ENCODE data around the gene KIAA1328.
A peak's percentile ranks its signal among the peaks of the same experiment; 100 is the strongest.
"Not testable (repeated sequence)": the region's sequence is repeated elsewhere in the genome, so short reads cannot be mapped to it uniquely, and the experiment has no call there.

The KIAA1328 gene

DNA sequence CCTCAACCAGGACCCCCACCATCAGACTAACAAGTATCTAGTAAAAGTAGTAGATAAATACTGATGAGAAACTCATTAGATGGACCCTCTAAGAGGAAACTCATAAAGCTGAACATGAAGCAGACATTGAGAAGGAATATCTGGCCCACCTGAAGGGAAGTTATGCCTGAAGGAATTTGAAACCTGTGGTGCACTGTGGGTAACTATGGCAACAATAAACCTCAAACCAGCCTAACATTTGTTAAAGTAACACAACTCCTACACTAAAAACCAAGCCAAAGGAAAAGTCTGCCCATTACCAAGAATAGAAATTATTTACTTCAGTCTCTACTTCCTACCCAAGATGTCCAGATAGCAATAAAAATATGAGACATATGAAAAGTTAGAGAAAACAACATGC is 43.4 kb downstream of the KIAA1328 start:
- DNase-seq = no peak
- intact Hi-C loops (cut with DNase I) = no loop called here

DNA sequence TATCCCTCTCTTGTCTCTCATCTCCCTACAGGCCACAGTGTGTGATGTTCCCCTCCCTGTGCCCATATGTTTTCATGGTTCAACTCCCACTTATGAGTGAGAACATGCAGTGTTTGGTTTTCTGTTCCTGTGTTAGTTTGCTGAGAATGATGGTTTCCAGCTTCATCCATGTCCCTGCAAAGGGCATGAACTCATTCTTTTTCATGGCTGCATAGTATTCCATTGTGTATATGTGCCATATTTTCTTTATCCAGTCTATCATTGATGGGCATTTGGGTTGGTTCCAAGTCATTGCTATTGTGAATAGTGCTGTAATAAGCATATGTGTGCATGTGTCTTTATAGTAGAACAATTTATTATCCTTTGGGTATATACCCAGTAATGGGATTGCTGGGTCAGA is 44.9 kb downstream of the KIAA1328 start:
- DNase-seq; intact Hi-C loops (cut with DNase I): not testable (repeated sequence)

DNA sequence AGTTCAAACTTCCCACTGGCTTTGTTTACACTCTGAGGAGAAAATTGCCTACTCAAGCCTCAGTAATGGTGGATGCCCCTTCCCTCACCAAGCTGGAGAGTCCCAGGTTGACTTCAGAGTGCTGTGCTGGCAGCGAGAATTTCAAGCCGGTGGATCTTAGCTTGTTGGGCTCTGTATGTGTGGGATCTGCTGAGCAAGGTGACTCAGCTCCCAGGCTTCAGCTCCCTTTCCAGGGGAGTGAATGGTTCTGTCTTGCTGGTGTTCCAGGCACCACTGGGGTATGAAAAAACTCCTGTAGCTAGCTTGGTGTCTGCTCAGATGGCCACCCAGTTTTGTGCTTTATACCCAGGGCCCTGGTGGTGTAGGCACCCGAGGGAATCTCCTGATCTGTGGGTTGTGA is 50.9 kb downstream of the KIAA1328 start:
- DNase-seq = peak in 1 of 10 donors; percentile 50
- intact Hi-C loops (cut with DNase I) = not testable (repeated sequence)

DNA sequence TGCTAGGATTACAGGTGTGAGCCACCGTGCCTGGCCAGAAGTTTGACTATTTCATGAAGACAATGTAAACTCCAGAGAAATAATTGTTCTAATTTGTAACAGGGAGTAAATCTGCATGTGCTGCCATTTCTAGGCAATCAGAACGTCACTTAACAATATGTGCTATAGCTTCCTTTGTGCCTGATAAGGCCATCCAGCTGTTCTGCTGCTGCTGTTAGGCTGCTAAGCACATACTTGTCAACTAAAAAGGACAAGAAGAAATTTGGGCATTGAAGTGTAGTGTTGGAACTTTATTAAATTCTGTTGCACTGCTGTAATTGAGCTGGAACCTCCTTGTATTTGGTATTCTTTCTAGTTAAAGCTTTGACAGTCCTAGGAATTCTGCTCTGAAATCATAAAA is 57.1 kb downstream of the KIAA1328 start:
- no peak for DNase-seq
- intact Hi-C loops (cut with DNase I) = no loop called here

DNA sequence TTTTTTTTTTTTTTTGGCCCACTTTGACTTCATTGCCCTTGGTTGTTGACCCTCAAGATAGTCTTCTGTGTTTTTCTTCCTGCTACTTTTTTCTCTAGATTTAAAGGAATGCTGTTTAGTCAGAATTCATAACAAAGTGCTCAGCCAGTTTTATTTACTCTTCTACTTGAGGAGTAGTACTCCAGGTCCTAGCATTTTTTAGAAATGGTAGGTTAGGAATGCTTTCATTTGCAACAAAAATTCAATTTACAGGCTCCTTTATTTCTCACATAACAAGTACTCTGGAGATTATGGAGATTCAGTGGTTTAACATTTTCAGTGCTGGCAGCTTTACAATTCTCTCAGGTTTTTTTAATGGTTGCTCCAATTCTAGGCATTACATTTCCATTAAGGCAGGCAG is 58.2 kb downstream of the KIAA1328 start:
- intact Hi-C loops (cut with DNase I) = no loop called here
- no peak for DNase-seq

DNA sequence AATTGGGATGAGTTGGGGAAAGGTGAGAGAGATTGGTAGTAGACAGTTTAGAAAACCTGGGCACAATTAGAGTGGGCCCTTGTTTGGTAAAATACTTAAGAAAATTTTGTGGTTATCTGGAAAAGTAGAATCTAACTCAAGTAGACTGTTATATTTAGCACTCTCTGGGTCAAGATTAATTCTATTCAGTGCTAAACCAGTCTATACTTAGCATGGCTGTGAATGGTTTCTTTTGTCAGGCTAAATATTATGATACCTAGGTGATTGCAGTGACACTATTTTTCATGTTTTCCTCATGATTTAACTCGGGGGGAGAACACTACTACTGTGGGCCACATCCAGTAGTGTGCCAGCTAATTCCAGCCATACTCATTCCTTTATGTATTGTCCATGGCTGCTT is 58.9 kb downstream of the KIAA1328 start:
- intact Hi-C loops (cut with DNase I) = no loop called here

DNA sequence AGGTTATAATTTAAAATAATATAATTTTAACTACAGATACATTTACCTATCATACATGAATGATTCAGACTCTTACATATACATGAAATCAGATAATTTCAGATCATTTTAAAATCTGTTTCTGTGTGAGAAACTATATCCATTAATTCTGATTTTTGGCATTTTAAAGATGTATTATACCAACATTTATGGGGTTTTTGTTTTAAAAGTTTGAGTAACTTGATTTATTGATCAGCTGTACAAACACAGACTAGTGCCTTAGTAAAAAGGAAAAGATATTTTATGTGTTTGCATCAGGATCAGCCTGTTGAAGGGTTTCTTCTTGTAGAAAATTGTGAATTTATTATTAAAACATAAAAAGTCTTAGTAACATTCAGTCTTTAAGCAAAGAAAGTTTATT is 59.9 kb downstream of the KIAA1328 start:
- intact Hi-C loops (cut with DNase I) = no loop called here
- DNase-seq = no peak

More for the DNA sequence above, 58.9 kb downstream of the KIAA1328 start:
- DNase-seq = no peak

DNA sequence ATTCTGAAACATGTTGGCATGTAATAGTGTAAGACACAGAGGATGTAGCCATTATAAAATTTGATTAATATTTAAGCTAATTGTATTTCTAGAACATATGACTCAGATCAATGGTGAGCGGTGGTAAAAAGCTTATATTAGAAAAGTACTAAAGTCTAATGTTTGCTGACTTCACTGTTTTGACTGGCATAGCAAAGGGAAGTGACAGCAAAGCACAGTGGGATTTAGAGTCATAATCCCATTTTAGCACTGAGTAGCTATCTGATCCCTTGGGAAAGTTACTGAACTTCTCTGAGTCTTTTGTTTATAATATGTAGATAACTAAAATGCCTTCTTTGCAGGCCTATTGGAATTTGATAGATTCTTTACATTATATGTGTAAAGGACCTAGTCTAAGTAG is 60.4 kb downstream of the KIAA1328 start:
- intact Hi-C loops (cut with DNase I) = no loop called here
- DNase-seq = no peak

DNA sequence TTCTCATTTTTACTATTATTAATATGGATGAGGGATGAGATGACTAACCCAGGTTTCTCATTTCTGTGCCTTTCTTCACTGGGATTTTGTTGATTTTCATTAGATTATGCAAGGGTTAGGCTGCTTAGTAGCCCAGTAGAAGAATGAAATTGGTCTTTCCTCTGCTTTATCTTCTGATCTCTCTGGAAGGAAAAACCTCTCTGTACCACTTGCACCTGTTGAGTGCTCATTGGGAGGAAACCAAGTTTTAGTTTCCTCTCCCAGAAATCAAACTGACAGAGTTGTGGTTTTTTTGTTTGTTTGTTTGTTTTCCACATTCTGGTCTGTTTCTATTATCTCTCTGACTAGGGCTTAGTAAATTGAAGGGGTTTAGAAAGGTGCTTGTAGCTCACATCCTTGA is 60.8 kb downstream of the KIAA1328 start:
- DNase-seq = no peak
- intact Hi-C loops (cut with DNase I) = no loop called here

DNA sequence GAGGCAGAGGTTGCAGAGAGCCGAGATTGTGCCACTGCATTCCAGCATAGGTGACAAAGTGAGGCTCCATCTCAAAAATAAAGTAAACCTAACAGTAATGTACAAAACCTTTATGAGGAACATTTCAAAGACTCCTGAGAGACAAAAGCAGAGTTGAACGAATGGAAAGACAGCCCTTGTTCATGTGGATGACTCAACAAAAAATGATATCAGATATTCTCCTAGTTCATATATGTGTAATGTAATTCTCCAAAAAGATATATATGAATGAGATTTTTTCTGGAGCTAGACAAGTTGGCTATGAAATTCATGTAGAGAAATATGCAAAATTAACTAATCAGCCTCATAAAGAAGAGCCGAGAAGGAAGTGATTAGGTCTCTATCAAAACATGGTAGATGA is 61.7 kb downstream of the KIAA1328 start:
- DNase-seq = no peak
- intact Hi-C loops (cut with DNase I) = no loop called here

DNA sequence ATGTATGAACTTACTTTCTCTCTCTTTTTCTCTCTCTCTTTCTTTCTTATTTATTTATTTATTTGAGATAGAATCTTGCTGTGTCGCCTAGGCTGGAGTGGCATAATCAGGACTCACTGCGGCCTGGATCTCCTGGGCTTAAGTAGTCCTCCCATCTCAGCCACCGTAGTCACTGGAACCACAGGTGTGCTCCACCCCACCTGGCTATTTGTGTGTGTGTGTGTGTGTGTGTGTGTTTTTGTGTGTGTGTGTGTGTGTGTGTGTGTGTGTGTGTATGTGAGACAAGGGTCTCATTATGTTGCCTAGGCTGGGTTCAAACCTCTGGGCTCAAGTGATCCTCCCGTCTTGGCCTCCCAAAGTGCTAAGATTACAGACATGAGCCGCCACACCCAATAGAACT is 64.3 kb downstream of the KIAA1328 start:
- intact Hi-C loops (cut with DNase I) = no loop called here
- no peak for DNase-seq

DNA sequence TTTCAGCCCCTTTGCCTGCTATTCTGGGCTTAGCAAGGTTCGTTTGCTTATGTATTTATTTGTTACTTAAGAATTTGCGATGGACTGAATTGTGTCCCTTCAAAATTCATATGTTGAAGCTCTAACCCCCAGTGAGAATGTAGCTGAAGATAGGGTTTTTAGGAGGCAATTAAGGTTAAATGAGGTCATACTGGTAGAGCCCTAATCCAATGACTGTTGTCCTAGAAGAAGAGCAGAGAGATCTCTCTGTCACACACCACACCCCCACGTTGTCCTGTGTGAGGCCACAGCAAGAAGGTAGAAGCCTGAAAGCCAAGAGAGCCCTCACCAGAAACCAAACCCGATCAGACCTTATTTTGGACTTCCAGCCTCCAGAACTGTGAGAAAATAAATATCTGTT is 66.7 kb downstream of the KIAA1328 start:
- intact Hi-C loops (cut with DNase I) = no loop called here
- DNase-seq = no peak

DNA sequence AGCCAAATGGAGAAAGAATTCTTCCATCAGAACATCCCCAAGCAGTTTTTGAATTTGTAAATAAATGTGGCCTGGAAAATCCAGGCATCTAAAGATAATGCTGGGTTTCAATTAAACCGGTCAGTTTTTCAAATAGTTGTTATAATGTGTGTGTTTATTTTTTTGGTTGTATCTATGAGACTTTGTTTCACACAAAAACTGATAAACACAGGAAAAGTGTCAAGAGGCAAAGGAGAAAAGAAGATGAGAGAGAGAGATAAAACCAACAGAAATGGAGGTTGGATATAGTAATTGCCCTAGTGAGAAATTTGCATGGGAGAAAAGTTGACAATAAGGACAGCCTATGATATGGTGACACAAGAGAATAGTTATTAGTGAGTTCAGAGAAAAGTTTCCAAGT is 68.3 kb downstream of the KIAA1328 start:
- intact Hi-C loops (cut with DNase I) = no loop called here
- no peak for DNase-seq

DNA sequence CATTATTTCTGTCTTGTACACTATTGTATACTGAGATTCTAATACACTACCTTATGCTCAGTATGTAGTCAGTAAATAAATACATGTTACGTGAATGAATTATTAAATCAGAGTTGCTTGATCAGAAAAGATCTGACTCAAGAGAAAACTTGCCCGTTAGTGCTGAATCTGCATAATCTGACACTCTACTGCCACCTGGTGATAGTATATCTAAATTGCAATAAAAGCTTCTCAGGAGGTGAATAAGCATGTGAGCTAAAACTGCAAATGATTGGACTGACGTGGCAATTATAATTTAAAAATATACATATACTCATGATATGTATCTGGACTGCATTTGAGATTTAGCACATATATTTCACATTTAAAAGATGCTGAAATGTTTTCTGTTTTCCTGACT is 70.4 kb downstream of the KIAA1328 start:
- DNase-seq = no peak
- intact Hi-C loops (cut with DNase I) = no loop called here

DNA sequence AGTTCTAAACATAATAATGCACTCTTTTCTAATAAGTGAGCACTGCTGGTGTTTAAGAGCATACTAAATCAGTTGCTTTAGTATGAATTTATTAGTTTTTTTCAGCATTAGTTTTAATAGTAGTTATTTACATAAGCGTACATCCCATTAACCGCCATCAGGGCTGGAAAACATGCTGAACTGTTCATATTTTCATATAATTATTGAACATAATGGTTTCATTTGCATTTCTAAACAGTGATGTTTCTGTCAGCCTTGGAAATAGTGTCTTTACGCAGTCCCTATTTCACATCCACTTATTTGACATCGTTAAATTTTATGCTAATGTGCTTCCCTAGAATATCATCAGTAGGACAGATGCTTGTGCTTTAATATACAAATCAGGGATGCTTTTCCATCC is 71.5 kb downstream of the KIAA1328 start:
- DNase-seq = no peak
- intact Hi-C loops (cut with DNase I) = no loop called here

DNA sequence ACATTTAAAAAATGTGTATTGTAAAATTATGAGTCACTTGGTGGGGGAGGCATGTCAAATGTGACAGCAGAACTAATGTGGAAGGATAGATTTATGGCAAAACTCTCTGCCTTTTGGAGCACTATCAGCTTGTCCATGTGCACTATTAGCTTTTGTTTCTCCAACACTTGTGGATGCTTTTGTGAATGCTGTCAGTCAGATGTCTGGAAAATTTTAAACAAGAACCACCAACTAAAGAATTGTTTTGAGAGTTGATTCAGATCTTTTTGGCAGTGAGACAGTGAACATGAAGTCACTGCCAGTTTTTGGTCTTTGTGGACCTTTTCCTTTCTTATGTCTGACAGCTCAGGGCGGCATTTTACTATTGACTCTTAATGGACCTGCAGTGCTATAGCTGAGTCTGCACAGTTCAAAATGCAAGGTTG is 72.4 kb downstream of the KIAA1328 start:
- intact Hi-C loops (cut with DNase I) = no loop called here
- DNase-seq = no peak

DNA sequence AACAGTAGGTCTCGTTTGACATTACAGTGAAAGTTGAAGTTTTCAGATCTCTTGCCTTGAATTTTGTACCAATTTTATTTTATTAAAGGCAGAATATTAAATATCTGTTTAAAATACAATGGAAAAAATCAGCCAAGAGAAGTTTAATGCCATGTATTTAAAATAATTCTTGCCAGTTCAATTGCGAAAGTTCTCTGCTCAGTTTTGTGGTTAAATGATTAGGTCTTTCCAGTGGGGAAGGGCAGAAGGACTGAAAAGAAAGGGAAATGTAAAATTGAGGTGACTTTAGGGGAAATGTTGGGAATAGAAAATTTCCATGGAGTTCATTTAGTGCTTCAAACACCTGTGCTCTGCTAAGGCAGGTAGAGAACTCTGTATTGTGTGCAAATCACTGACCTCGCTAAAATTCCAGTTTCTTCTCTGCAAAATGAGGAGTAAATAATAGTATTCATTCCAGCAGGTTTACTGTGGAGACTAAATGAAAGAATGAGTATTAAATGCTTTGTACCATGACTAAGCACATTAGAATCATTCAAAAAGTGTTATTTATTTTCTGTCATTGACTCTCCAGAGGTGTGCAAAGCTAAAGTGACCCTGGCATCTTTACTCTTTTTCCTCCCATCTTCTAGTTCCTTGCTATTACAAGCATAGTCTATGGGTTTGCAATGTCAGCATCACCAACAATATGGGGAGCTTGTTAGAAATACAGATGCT is 74.4 kb downstream of the KIAA1328 start:
- intact Hi-C loops (cut with DNase I) = no loop called here
- no peak for DNase-seq

DNA sequence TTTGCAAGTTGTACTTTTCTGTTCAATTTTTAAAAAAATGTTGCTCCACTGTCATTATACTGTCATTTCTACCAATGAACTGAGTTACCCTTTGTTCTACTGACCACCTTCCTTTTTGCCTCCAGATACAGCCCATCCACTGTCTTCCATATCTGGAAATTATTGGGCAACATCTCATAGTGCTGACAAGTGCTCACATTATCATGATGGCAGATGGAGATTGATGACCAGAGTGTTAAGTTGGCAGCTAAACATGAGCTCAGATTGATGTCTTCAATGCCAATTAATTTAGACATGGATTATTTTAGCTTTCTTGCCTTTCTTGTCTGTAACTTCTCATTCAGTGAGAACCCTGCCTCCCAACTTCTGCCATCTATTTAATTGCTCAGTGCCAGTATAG is 76.6 kb downstream of the KIAA1328 start:
- DNase-seq = no peak
- intact Hi-C loops (cut with DNase I) = no loop called here

DNA sequence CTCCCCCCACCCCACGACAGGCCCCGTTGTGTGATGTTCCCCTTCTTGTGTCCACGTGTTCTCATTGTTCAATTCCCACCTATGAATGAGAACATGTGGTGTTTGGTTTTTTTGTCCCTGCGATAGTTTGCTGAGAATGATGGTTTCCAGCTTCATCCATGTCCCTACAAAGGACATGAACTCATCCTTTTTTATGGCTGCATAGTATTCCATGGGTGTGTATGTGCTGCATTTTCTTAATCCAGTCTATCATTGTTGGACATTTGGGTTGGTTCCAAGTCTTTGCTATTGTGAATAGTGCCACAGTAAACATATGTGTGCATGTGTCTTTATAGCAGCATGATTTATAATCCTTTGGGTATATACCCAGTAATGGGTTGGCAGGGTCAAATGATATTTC is 80.4 kb downstream of the KIAA1328 start:
- intact Hi-C loops (cut with DNase I); DNase-seq: not testable (repeated sequence)

DNA sequence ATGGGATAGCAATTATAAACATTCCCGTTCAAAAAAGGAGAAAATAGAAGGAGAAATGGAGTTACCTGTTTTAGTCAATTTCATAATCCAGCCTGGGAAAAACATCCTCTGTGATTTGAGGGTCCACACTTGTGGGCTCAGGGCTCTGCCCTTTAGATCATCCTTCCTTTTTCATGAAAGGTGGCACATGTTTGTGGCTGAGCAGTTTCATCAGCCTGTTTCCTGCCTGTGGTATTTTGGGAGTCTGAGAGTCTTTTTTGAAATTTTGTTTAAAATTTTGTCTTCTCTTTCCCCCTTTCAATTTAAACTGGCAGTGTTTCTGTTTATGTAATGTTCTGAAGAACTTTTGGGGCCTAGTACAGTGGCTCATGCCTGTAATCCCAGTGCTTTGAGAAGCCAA is 84.0 kb downstream of the KIAA1328 start:
- DNase-seq = no peak
- intact Hi-C loops (cut with DNase I) = no loop called here

DNA sequence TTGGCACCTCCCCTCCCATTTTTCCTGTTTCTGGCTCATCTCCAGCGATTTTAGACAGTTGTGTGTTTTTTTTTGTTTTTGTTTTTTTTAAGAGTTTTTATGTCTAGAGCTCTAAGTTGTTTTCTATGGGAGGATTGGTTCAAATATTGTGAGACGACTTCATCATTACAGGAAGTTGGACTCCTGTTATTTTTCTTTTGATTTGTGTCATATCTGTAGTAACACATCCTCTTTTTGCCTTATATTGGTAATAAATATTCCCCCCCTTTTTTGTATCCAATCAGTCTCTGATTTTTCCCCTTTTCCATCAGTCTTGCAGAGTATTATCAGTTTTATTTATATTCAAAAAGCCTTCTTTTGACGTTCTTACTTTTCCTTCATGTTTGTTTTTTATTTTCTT is 89.0 kb downstream of the KIAA1328 start:
- intact Hi-C loops (cut with DNase I) = no loop called here
- no peak for DNase-seq

DNA sequence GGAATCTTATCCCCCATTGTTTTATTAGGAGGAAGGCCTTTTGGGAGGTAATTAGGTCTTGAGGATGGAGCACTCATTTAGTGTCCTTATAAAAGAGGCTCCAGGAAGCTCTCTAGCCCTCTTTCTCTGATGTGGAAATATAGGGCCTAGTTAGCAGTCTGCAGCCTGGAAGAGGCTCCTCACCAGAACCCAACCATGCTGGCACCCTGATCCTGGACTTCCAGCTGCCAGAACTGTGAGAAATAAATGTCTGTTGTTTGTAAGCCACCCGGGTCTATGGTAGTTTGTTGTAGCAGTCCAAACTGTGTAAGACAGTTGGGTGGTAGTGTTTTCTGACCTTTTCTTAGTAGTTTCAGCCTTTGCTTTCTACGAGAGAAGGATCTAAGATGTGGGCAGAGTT is 100.7 kb downstream of the KIAA1328 start:
- no peak for DNase-seq
- intact Hi-C loops (cut with DNase I) = no loop called here

DNA sequence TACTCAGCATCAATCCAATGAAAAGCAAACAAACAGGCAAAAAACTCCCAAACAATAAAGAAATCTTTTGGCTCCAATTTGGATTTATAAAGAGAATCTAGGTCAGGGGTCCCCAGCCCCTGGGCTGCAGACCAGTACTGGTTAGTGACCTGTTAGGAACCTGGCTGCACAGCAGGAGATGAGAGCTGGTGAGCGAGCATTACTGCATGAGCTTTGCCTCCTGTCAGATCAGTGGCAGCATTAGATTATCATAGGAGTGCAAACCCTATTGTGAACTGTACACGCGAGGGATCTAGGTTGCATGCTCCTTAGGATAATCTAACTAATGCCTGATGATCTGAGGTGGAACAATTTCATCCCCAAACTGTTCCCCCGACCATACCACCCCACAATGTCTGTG is 102.2 kb downstream of the KIAA1328 start:
- DNase-seq = no peak
- intact Hi-C loops (cut with DNase I) = no loop called here
